Fibroblast of mammary gland (primary cell): Measurements from ENCODE around the gene CHMP2B.

Experiments used
- DNase-seq: peaks from one replicate; pipeline ENCODE4 v3.0.0-alpha.2; 2010; ENCODE audit warnings: low read depth
- H3K4me3 ChIP-seq: 2 replicates; pipeline ENCODE4 v1.5.1; 2011; ENCODE audit warnings: low read depth, mild to moderate bottlenecking, low read length, moderate library complexity; ENCODE audit not compliant: control insufficient read depth
- TF ChIP-seq, protein P1 (sequence below): conservative IDR thresholded peaks from 2 replicates; pipeline ENCODE4 v1.5.1; 2011; ENCODE audit warnings: low read depth, low read length, inconsistent platforms; ENCODE audit not compliant: control insufficient read depth, insufficient read depth

CHMP2B gene, protein sequence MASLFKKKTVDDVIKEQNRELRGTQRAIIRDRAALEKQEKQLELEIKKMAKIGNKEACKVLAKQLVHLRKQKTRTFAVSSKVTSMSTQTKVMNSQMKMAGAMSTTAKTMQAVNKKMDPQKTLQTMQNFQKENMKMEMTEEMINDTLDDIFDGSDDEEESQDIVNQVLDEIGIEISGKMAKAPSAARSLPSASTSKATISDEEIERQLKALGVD

DNA sequence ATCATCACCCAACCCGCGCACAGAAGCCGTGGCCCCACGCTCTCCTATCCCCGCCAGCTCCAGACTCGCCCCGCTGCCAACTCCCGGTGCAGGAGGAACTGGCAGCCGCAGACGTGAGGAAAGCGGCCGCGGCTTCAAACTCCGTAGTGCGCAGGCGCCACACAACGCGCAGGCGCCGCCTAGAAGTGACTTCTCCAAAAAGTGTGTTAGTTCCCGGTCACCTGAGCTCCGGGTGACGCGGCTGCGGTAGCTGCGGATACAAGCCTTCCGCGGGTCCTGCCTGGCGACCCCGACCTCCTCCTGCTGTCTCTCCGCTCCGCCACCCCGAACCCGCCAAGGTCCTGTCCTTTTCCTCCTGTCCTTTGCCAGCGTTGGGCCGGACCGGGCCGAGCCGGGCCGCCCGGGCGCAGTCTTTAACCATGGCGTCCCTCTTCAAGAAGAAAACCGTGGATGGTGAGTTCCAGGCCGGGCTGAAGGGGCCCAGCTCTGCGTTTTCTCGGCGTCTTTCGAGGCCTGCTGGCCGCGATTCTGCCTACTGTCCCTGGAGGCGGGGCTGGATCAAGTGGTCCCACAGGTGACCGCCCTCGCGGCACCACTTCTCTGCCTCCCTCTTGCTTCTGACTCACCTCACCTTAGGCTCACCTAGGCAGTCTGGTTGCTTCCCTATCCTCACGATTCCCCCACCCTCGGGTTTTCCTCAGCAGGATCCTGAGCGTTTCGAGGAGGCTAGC lies at the start of gene CHMP2B:
CHMP2B (plus strand) TSS at position 206 of the 731 bp plus-strand sequence; CDS start at position 420, 214 bp downstream.
- TF ChIP-seq, protein P1, sequence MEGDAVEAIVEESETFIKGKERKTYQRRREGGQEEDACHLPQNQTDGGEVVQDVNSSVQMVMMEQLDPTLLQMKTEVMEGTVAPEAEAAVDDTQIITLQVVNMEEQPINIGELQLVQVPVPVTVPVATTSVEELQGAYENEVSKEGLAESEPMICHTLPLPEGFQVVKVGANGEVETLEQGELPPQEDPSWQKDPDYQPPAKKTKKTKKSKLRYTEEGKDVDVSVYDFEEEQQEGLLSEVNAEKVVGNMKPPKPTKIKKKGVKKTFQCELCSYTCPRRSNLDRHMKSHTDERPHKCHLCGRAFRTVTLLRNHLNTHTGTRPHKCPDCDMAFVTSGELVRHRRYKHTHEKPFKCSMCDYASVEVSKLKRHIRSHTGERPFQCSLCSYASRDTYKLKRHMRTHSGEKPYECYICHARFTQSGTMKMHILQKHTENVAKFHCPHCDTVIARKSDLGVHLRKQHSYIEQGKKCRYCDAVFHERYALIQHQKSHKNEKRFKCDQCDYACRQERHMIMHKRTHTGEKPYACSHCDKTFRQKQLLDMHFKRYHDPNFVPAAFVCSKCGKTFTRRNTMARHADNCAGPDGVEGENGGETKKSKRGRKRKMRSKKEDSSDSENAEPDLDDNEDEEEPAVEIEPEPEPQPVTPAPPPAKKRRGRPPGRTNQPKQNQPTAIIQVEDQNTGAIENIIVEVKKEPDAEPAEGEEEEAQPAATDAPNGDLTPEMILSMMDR = no peak
- peak within 1 kb of the TSS; percentile 97 for H3K4me3 ChIP-seq
- DNase-seq = peak; percentile 89

DNA sequence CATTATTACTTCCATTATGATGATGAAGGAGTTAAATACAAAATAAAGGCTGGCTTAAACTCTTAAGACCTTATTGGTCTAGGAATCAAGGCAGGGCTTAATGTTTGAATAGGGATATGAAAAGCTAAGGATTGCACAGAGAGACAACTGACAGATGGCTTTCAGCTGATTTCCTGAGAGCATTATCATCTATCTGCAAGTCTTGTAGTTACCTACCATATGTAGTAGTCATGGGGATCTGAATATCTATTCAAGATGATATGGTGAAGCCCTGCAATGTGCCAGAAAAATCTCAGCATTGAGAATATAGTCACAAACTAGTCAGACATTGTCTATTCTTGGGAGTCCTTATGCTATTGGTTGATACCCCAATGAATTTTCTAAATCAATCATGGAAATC lies 47.5 kb upstream of the CHMP2B start:
- TF ChIP-seq, protein P1 = no peak
- no peak overlapping the region for H3K4me3 ChIP-seq
- no peak for DNase-seq

DNA sequence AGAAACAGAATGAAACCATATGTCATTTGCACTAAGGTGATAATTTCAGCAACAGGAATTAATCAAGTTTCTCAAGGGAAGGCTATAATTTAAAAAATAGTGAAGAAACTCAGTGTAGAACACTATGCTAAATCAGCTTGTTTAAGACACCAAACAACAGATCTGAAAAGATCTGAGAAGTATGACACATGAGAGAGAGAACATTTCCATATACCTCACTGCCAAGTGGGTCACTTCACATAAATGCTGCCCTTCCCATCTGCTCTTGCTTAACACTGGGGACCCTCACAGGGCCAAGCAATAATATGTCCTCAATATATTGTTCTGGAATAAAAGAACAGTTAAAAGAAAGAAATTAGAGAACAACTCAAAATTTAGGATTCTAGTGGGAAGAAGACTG lies 45.6 kb upstream of the CHMP2B start:
- TF ChIP-seq, protein P1 = no peak
- H3K4me3 ChIP-seq = no peak overlapping the region
- no peak for DNase-seq

- no peak overlapping the region for H3K4me3 ChIP-seq
- DNase-seq = no peak
- TF ChIP-seq, protein P1 = no peak
These were observed 45.1 kb upstream of the CHMP2B start for GRCh38 chr3:87182023-87182422.

- DNase-seq = no peak
These were observed 40.4 kb upstream of the CHMP2B start for GRCh38 chr3:87186608-87187159.

GRCh38 chr3:87191175-87191574 lies 35.9 kb upstream of the CHMP2B start:
- TF ChIP-seq, protein P1 = no peak
- H3K4me3 ChIP-seq = no peak overlapping the region
- DNase-seq = peak; percentile 28

More at GRCh38 chr3:87186608-87187159, 40.4 kb upstream of the CHMP2B start:
- TF ChIP-seq, protein P1 = no peak
- H3K4me3 ChIP-seq = no peak overlapping the region
